Stimulated activated naive B cell treated with anti-CD40 and anti-IgM and Interleukin-4, amounts not matched to agents 10 μg/mL and 1 μg/mL and 100 μg/mL, for 72 hours (primary cell): Measurements from ENCODE around the gene PTPRT.

Experiments
- ATAC-seq, 2 donors: fragments of 150-1000 bp; cut with Tn5 transposase; replicated peaks; 2 replicates each; pipeline ENCODE4 v1.10.0; 2021; ENCODE audit warnings: moderate library complexity in 1 of 2
- DNase-seq: peaks from one replicate; pipeline ENCODE4 v3.0.0; 2021
- H3K27ac Mint-ChIP-seq: one replicate; pipeline ENCODE4 v1.8.0; 2022; ENCODE audit warnings: mild to moderate bottlenecking, mixed read lengths
- H3K27me3 Mint-ChIP-seq, 2 donors: one replicate each; pipeline ENCODE4 v1.8.0; 2022; ENCODE audit warnings: mixed read lengths in 2 of 2
- H3K36me3 Mint-ChIP-seq, 2 donors: one replicate each; pipeline ENCODE4 v1.8.0; 2022; ENCODE audit warnings: mixed read lengths in 2 of 2, mild to moderate bottlenecking in 1 of 2
- H3K4me1 Mint-ChIP-seq, 2 donors: one replicate each; pipeline ENCODE4 v1.8.0; 2022; ENCODE audit warnings: mixed read lengths in 2 of 2, mild to moderate bottlenecking in 1 of 2
- H3K4me3 Mint-ChIP-seq, 2 donors: one replicate each; pipeline ENCODE4 v1.8.0; 2022; ENCODE audit warnings: mild to moderate bottlenecking in 2 of 2, mixed read lengths in 2 of 2, moderate library complexity in 1 of 2
- H3K9me3 Mint-ChIP-seq, 2 donors: one replicate each; pipeline ENCODE4 v1.8.0; 2022; ENCODE audit warnings: mixed read lengths in 2 of 2, mild to moderate bottlenecking in 1 of 2

Gene PTPRT

GRCh38 chr20:42192321-42192720, 997.4 kb downstream of the PTPRT start:
- Mint-ChIP-seq H3K9me3 (peaks cover 0 to 5% of the 10 kb centered on the region in 2 donors), H3K36me3 (no peaks in the 10 kb centered on the region), H3K4me1 (no peaks in the 10 kb centered on the region), H3K27me3 (no peaks in the 10 kb centered on the region), H3K27ac (no peak overlapping the region), H3K4me3 (no peak overlapping the region)
- DNase-seq (no peak), ATAC-seq (no peak)

DNA sequence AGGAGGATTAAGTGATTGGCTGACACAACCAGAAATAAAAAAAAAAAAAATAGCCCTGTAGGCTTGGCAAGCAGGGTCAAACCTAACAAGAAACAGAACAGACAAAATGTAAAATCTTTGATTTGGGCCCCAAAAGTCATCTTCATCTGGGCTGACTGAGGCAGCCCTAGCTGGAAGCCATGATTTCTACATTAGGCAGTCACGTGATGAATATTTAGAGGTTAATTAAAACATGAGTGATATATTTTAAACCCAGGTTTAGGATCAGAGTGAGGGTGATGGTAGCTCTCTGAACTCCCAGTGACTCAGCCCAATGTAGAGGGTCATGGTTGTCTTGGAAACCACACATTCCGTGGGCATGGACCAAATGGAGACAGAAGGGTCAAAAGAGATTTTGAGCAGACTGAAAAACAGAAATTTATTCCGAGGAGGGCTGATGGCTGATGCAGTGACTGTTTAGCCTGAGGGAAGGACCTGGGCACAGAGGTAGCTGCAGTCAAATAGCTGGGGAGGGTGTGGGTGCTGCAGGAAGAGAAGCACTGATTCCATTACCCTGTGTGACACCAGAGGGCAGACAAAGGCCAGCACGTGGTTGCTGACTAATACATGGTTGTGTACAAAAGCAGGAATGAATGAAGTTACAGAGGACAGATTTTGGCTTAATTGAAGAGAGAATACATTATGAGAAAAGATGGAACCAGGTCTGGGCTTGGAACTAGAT, 998.4 kb downstream of the PTPRT start:
- DNase-seq (no peak), ATAC-seq (peak; percentile 56 to 59)
- Mint-ChIP-seq H3K27me3 (no peaks in the 10 kb centered on the region), H3K9me3 (peaks cover 0 to 9% of the 10 kb centered on the region in 2 donors), H3K27ac (no peak overlapping the region), H3K4me3 (no peak overlapping the region), H3K36me3 (peaks cover 0 to 1% of the 10 kb centered on the region in 2 donors), H3K4me1 (no peaks in the 10 kb centered on the region)

- Mint-ChIP-seq H3K27me3 (no peaks in the 10 kb centered on the region), H3K27ac (no peak overlapping the region), H3K4me3 (no peak overlapping the region), H3K9me3 (peaks cover 4 to 9% of the 10 kb centered on the region in 2 donors), H3K4me1 (no peaks in the 10 kb centered on the region), H3K36me3 (peaks cover 0 to 1% of the 10 kb centered on the region in 2 donors)
- ATAC-seq (no peak), DNase-seq (no peak)
Measured at GRCh38 chr20:42190084-42190483, 999.6 kb downstream of the PTPRT start.

DNA sequence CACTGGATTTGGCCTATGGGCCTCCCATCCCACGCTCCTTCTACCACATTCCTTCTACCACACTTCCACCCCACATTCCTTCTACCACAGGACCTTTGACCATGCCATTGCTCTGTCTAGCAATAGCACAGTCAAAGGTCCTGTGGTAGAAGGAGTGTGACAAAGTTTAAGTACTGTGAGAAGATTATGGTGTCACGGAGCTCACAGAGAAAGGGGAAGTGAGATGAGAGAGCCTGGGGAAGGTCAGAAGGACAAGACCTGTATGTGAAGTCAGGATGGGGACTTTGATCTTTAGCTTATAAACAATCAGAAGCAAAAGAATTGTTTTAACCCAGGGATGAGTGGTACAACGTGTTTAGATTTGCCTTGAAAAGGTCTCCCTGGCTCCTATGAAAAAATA, 1003.4 kb downstream of the PTPRT start:
- no peaks in the 10 kb centered on the region for H3K4me1 Mint-ChIP-seq
- ATAC-seq (no peak), DNase-seq (no peak)
- no peaks in the 10 kb centered on the region for H3K27me3 Mint-ChIP-seq
- H3K27ac Mint-ChIP-seq, result no peak overlapping the region
- H3K9me3 Mint-ChIP-seq, result peaks cover 4 to 10% of the 10 kb centered on the region in 2 donors
- peaks cover 0 to 1% of the 10 kb centered on the region in 2 donors for H3K36me3 Mint-ChIP-seq
- no peak overlapping the region for H3K4me3 Mint-ChIP-seq

- DNase-seq (no peak), ATAC-seq (no peak)
- Mint-ChIP-seq H3K4me3 (no peak overlapping the region), H3K9me3 (peaks cover 4 to 10% of the 10 kb centered on the region in 2 donors), H3K4me1 (no peaks in the 10 kb centered on the region), H3K27ac (no peak overlapping the region), H3K36me3 (peaks cover 0 to 1% of the 10 kb centered on the region in 2 donors), H3K27me3 (no peaks in the 10 kb centered on the region)
Measured at GRCh38 chr20:42183147-42183546, 1006.6 kb downstream of the PTPRT start.

DNA sequence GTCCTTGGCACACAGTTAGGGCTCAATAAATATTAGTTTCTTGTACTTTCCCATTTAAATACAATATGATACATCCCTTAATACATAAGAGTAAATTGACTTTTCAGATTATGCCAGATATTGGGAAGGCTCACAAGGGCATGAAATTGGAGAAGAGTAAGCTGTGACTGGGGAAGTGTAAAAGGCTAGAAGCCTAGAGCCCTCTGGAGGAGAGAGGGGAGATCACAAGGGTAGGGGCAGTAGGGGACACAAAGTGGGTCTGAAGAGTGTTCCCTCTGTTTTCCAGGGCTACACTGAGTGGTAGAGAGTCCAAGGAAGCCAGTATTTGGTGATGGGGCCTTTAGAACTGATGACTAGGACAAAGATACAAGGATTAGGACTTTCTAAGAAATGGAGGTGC, 1008.6 kb downstream of the PTPRT start:
- ATAC-seq, result no peak
- Mint-ChIP-seq H3K4me3 (no peak overlapping the region), H3K27me3 (no peaks in the 10 kb centered on the region), H3K27ac (no peak overlapping the region), H3K4me1 (no peaks in the 10 kb centered on the region), H3K9me3 (peaks cover 4 to 5% of the 10 kb centered on the region in 2 donors), H3K36me3 (no peaks in the 10 kb centered on the region)
- no peak for DNase-seq

DNA sequence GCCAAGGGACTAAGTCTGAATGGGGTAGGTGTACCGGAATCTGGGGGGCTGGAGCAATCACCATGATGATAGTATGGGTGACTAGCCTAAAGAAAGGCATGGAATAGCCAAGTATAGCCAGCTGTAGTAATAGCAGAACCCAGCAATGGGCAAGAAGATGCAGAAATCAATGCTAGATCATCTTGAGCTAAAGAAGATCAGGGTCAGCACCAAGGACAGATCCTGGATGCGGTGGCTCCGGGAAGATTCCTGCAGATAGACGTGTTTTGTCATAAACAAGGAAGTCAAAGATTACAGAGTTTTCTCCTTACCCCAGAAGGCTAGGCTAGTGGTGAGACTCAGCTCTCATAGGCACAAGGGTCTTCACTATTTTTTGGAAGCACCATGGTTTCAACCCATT, 1009.9 kb downstream of the PTPRT start:
- Mint-ChIP-seq H3K27me3 (no peaks in the 10 kb centered on the region), H3K36me3 (no peaks in the 10 kb centered on the region), H3K4me3 (no peak overlapping the region), H3K4me1 (no peaks in the 10 kb centered on the region), H3K27ac (no peak overlapping the region), H3K9me3 (peaks cover 0 to 6% of the 10 kb centered on the region in 2 donors)
- DNase-seq (no peak), ATAC-seq (no peak)

- no peaks in the 10 kb centered on the region for H3K27me3 Mint-ChIP-seq
- no peak for ATAC-seq
- H3K9me3 Mint-ChIP-seq, result peaks cover 0 to 2% of the 10 kb centered on the region in 2 donors
Measured at GRCh38 chr20:42173440-42173839, 1016.3 kb downstream of the PTPRT start.

DNA sequence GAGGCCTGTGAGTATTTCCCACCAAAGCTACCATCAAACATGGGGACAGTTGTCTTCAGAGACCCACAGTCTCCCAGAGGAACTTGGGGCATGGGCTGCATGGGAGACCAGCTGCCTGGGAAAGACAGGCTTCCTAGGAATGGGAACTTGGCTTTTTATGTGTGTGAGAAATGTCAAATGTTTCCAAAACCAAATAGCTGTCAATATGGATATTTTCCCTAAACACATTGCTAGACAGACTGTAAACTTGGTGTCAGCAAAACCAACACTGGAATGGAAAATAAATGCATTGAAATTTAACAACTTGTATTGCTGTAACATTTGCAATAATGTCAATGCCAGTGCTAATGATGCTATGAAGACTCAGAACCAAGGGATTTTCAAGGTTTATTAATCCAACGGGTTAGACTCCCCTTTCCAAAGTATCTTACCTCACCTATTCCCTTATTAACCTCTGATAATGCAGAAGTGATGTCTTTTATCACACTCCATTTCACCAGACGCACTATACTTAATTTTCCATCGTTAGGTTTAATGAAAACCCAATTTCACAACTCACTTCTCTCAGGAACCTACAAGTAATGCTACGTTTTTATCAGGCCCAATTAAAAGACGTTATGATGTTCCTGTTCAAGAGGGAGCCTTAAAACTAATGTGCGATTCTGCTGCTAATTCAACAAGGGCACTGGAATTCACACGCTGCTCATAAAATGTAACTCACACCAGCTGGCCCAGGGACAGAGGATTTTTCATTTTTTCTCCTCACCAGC, 1025.4 kb downstream of the PTPRT start:
- H3K27ac Mint-ChIP-seq, result no peak overlapping the region
- peaks cover 0 to 1% of the 10 kb centered on the region in 2 donors for H3K9me3 Mint-ChIP-seq
- no peak for DNase-seq

More at GRCh38 chr20:42173440-42173839, 1016.3 kb downstream of the PTPRT start:
- Mint-ChIP-seq H3K36me3 (no peaks in the 10 kb centered on the region), H3K27ac (no peak overlapping the region), H3K4me3 (no peak overlapping the region), H3K4me1 (no peaks in the 10 kb centered on the region)
- DNase-seq, result no peak

DNA sequence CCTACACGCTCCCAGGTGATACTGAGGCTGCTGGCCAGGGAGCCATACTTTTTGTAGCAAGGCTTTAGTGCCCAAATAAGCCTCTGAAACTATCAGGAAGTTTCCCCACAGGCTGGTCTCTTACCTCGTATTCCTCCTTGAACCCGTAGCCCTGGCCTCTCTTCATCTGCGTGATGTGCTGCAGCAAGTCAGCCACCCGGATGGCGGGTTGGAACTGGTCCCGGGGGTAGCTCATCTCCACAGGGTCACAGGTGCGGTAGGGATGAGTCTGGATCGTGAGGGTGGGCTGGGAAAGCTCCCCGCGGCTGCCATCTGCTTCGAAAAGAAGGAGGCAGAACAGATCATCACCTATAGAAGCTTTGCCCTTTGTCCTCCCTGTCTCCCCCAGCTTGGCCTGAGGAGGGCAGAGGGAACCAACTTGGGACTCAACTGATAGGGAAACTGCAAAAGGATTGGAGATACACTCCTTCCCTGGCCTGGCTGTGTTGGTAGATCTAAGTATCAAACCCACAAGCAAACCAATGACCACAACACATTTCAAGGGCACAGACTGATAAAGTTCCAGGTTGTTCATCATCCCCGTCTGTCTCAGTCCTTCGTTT, 1028.4 kb downstream of the PTPRT start:
- Mint-ChIP-seq H3K4me1 (no peaks in the 10 kb centered on the region), H3K9me3 (peaks cover 1 to 4% of the 10 kb centered on the region in 2 donors)
- no peak for ATAC-seq

More for the DNA sequence above, 1025.4 kb downstream of the PTPRT start:
- H3K4me1 Mint-ChIP-seq, result no peaks in the 10 kb centered on the region
- H3K36me3 Mint-ChIP-seq, result no peaks in the 10 kb centered on the region
- H3K4me3 Mint-ChIP-seq, result no peak overlapping the region
- H3K27me3 Mint-ChIP-seq, result peaks cover 0 to 5% of the 10 kb centered on the region in 2 donors
- no peak for ATAC-seq

DNA sequence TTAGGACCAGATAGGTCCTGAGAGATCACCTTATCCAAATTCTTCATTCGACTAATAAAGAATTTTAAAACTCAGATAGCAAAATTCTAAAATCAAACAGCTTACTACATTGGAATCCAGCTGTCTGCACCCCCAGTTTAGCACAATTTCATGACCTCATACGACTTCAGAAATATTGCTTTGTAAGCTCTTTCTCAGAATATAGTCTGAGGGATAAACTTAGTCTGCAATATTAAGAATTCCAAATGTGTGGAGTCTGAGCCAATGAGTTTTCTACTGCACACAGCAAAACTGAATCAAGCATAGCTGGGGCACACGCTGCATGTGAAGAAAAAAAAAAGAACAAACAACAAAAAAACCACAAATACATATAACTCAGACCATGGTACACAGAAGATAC, 1029.9 kb downstream of the PTPRT start:
- DNase-seq (no peak), ATAC-seq (no peak)
- Mint-ChIP-seq H3K27ac (no peak overlapping the region), H3K4me1 (no peaks in the 10 kb centered on the region), H3K9me3 (peaks cover 1 to 4% of the 10 kb centered on the region in 2 donors), H3K36me3 (no peaks in the 10 kb centered on the region), H3K27me3 (peaks cover 0 to 5% of the 10 kb centered on the region in 2 donors), H3K4me3 (no peak overlapping the region)

More for the DNA sequence above, 1028.4 kb downstream of the PTPRT start:
- no peak for DNase-seq
- Mint-ChIP-seq H3K27ac (no peak overlapping the region), H3K36me3 (no peaks in the 10 kb centered on the region), H3K27me3 (peaks cover 0 to 5% of the 10 kb centered on the region in 2 donors), H3K4me3 (no peak overlapping the region)

DNA sequence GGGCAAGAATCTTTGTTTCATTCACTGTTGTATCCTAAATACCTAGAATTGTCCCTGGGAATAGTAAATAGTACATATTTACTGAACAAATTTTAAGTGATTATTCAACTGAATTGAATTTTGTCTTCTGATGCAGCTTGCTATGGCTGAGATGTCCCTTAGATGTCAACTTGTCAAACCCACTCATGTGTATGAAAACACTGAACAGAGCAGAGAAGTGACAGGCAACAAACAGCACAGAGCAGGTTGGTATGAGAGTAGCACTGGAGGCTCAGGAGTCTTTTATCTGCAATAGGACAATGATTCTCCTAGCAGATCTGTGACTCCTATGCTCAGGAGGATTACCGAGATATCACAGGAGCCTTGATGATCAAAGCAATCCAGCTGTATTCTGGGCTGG, 1031.4 kb downstream of the PTPRT start:
- no peak overlapping the region for H3K4me3 Mint-ChIP-seq
- H3K27ac Mint-ChIP-seq, result no peak overlapping the region
- peaks cover 0 to 5% of the 10 kb centered on the region in 2 donors for H3K27me3 Mint-ChIP-seq
- DNase-seq (no peak), ATAC-seq (no peak)
- H3K9me3 Mint-ChIP-seq, result peaks cover 1 to 4% of the 10 kb centered on the region in 2 donors
- H3K36me3 Mint-ChIP-seq, result no peaks in the 10 kb centered on the region
- H3K4me1 Mint-ChIP-seq, result no peaks in the 10 kb centered on the region

DNA sequence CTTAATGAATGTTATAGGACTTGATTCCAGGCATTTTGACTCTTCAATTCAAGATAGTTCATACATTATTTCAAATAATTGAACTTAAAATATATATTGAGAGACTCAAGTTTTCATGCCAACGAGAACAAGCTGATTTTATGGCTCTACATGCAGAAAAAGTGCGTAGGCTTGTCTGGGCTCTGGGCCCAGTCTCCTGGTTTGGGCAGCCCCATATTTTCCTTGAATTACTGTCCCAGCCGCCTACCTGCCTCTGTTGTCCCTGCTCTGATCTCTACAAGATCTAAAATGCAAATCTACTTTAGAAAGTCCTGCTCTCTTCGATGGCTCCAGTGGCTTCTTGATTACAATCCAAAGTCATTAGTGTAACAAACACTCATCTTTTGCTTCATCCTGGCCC, 1034.1 kb downstream of the PTPRT start:
- Mint-ChIP-seq H3K9me3 (peaks cover 0 to 4% of the 10 kb centered on the region in 2 donors), H3K27me3 (peaks cover 0 to 5% of the 10 kb centered on the region in 2 donors), H3K4me1 (no peaks in the 10 kb centered on the region), H3K27ac (no peak overlapping the region), H3K36me3 (no peaks in the 10 kb centered on the region), H3K4me3 (no peak overlapping the region)
- ATAC-seq (no peak), DNase-seq (no peak)

DNA sequence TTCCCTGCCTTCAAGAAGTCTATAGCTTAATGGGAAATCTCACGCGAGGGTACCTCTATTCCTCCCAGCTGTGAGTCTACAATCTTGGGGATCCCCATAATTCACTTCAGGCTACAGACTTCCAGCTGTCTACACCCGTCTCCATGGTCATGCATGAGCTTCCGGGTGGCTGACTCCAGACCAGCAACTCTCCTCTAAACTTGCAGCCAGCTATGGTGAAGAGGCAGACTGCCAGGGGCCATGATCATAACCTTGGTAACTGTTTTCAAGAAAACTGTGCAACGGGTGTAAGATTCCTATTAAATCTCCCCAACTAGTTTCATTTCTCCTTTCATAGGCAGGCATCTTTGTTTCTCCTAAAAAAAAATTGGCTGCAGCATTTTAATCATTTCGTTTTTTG, 1037.1 kb downstream of the PTPRT start:
- H3K4me1 Mint-ChIP-seq, result no peaks in the 10 kb centered on the region
- no peak for DNase-seq
- no peak overlapping the region for H3K4me3 Mint-ChIP-seq
- H3K27ac Mint-ChIP-seq, result no peak overlapping the region
- no peaks in the 10 kb centered on the region for H3K36me3 Mint-ChIP-seq
- H3K27me3 Mint-ChIP-seq, result no peaks in the 10 kb centered on the region
- ATAC-seq, result no peak
- peaks cover 2 to 4% of the 10 kb centered on the region in 2 donors for H3K9me3 Mint-ChIP-seq
